Hepatocyte (in vitro differentiated cells): Measurements from ENCODE around the gene ARHGAP25. TPM values are rescaled to one million over a fixed set of nuclear protein-coding genes. Genes with fewer than 3 reads are reported as not detected.

ENCODE experiments used
- DNase-seq: peaks from one replicate; pipeline ENCODE4 v3.0.0-alpha.2; 2016; ENCODE audit warnings: low spot score
- H2AFZ ChIP-seq: fragments of 200-600 bp; sonication (generic); 2 replicates; pipeline ENCODE4 v1.6.0; 2016; ENCODE audit warnings: antibody characterized with exemption, mild to moderate bottlenecking
- H3K27ac ChIP-seq: fragments of 200-600 bp; sonication (generic); 2 replicates; pipeline ENCODE4 v1.5.1; 2016; ENCODE audit warnings: mild to moderate bottlenecking
- H3K27me3 ChIP-seq: fragments of 200-600 bp; sonication (generic); 2 replicates; pipeline ENCODE4 v1.6.1; 2016
- H3K36me3 ChIP-seq: fragments of 200-600 bp; sonication (generic); replicated peaks from 2 replicates; pipeline ENCODE4 v1.5.1; 2016; ENCODE audit warnings: low read depth; ENCODE audit not compliant: insufficient read depth
- H3K4me1 ChIP-seq: fragments of 200-600 bp; sonication (generic); 2 replicates; pipeline ENCODE4 v1.5.1; 2016; ENCODE audit warnings: mild to moderate bottlenecking, moderate library complexity; ENCODE audit not compliant: insufficient read depth
- H3K4me2 ChIP-seq: fragments of 200-600 bp; sonication (generic); 2 replicates; pipeline ENCODE4 v1.6.0; 2016
- H3K4me3 ChIP-seq: fragments of 200-600 bp; sonication (generic); 2 replicates; pipeline ENCODE4 v1.5.1; 2016; ENCODE audit warnings: mild to moderate bottlenecking
- H3K79me2 ChIP-seq: fragments of 200-600 bp; sonication (generic); 2 replicates; pipeline ENCODE4 v1.6.0; 2017; ENCODE audit warnings: mild to moderate bottlenecking
- H3K9me2 ChIP-seq: fragments of 200-600 bp; sonication (generic); replicated peaks from 2 replicates; pipeline ENCODE4 v1.6.0; 2017; ENCODE audit warnings: mild to moderate bottlenecking; ENCODE audit not compliant: insufficient read depth
- H3K9me3 ChIP-seq: fragments of 200-600 bp; sonication (generic); 2 replicates; pipeline ENCODE4 v1.5.1; 2016; ENCODE audit warnings: low read depth, mild to moderate bottlenecking
- H4K20me1 ChIP-seq: fragments of 200-600 bp; sonication (generic); 2 replicates; pipeline ENCODE4 v1.6.0; 2016; ENCODE audit warnings: mild to moderate bottlenecking; ENCODE audit not compliant: insufficient read depth, poor library complexity, severe bottlenecking
- CTCF ChIP-seq: fragments of 200-600 bp; sonication (generic); IDR thresholded peaks from 2 replicates; pipeline ENCODE4 v1.5.1; 2016; ENCODE audit warnings: antibody characterized with exemption, mild to moderate bottlenecking; ENCODE audit not compliant: poor library complexity
- EZH2 ChIP-seq: fragments of 200-600 bp; sonication (generic); IDR thresholded peaks from 2 replicates; pipeline ENCODE4 v1.6.1; 2016; ENCODE audit warnings: antibody characterized with exemption, mild to moderate bottlenecking, borderline replicate concordance
- EZH2phosphoT487 ChIP-seq: fragments of 200-600 bp; sonication (generic); IDR thresholded peaks from one replicate; pipeline ENCODE4 v1.6.1; 2018; ENCODE audit warnings: antibody characterized with exemption, mild to moderate bottlenecking, low read depth, moderate library complexity; ENCODE audit not compliant: unreplicated experiment, severe bottlenecking
- WGBS: methylation state at CpG from one replicate; pipeline ENCODE4 v1.1.6; 2016; ENCODE audit warnings: low lambda C conversion rate; ENCODE audit errors: missing lambda C conversion rate; 5-methylcytosine and 5-hydroxymethylcytosine counted together
- polyA plus RNA-seq: library from polyadenylated mRNA; unstranded; fragments of >200 nt; fragmentation: Nextera tagmentation; extraction: Ambion mirVana; gene quantifications from 2 replicates; pipeline ENCODE4 v1.2.1, GENCODE V29; 2016
- total RNA-seq: library from RNA; depleted of rRNA; stranded (reverse); fragments of >200 nt; gene quantifications from 2 replicates; pipeline ENCODE4 v1.2.3, GENCODE V29; 2014

The ARHGAP25 gene
- total and polyA plus RNA-seq, 2 experiments from 2014 or later: 0.21 to 0.47 TPM

- WGBS: 69% methylated on average over 11 of the region's 11 CpGs
- Histone ChIP-seq H2AFZ (no peak overlapping the region), H3K9me2 (no peaks in the 10 kb centered on the region), H3K27me3 (no peaks in the 10 kb centered on the region), H3K79me2 (no peaks in the 10 kb centered on the region), H3K4me2 (no peak overlapping the region), H3K27ac (no peak overlapping the region), H4K20me1 (no peaks in the 10 kb centered on the region), H3K36me3 (no peaks in the 10 kb centered on the region), H3K9me3 (no peaks in the 10 kb centered on the region), H3K4me3 (no peak overlapping the region), H3K4me1 (no peaks in the 10 kb centered on the region)
- no peak for DNase-seq
- no peak for TF ChIP-seq EZH2
- no peak for TF ChIP-seq CTCF
- no peak for TF ChIP-seq EZH2phosphoT487
These were observed 7.8 kb upstream of the ARHGAP25 start for GRCh38 chr2:68726608-68727367.

DNA sequence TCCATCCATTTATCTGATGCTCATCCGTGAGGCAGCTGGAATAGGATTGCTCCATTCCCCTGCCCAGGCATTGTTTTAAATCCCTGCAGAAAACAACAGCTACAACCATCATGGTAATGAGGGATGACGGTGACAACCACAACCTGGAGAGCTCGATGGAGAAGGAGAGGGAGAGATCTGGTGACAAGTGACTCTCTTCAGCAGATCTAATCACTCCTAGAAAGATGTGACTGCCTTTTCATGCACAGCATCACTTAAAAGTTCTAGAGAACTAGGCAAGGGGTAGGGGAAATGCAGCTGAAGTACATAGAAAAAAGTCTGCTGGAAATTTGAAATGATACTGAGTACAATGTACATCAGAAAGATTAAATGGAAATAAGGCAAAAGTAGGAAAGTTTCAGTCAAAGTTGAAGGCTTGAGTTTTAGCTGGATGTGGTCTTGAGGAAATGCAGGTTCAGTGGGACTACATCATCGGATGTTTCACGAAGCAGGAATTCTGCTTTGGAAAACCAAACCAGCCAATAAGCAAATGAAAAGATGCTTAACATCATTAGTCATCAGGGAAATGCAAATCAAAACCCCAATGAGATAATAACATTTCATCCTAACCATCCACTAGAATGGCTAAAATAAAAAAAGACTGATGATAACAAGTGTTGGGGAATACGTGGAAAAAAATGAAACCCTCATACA, 6.8 kb upstream of the ARHGAP25 start:
- Histone ChIP-seq H3K9me3 (no peaks in the 10 kb centered on the region), H4K20me1 (no peaks in the 10 kb centered on the region), H3K9me2 (no peaks in the 10 kb centered on the region), H3K4me2 (no peak overlapping the region), H2AFZ (no peak overlapping the region), H3K27me3 (no peaks in the 10 kb centered on the region), H3K36me3 (no peaks in the 10 kb centered on the region), H3K27ac (no peak overlapping the region), H3K79me2 (no peaks in the 10 kb centered on the region), H3K4me3 (no peak overlapping the region), H3K4me1 (no peaks in the 10 kb centered on the region)
- WGBS: 89% methylated on average over 6 of the region's 6 CpGs
- TF ChIP-seq CTCF (no peak), EZH2phosphoT487 (no peak), EZH2 (no peak)
- DNase-seq: no peak

GRCh38 chr2:68730828-68731227, 3.8 kb upstream of the ARHGAP25 start:
- no peak overlapping the region for H3K4me2 ChIP-seq
- no peaks in the 10 kb centered on the region for H3K36me3 ChIP-seq
- no peaks in the 10 kb centered on the region for H3K79me2 ChIP-seq
- peak; percentile 29 for DNase-seq
- H3K27me3 ChIP-seq: no peaks in the 10 kb centered on the region
- no peaks in the 10 kb centered on the region for H4K20me1 ChIP-seq
- H2AFZ ChIP-seq: no peak overlapping the region
- no peak overlapping the region for H3K4me3 ChIP-seq
- H3K4me1 ChIP-seq: no peaks in the 10 kb centered on the region
- peak overlapping the region; percentile 2 for H3K27ac ChIP-seq
- TF ChIP-seq EZH2 (no peak), EZH2phosphoT487 (no peak), CTCF (no peak)
- 55% methylated on average over 6 of the region's 6 CpGs for WGBS
- H3K9me3 ChIP-seq: no peaks in the 10 kb centered on the region
- H3K9me2 ChIP-seq: no peaks in the 10 kb centered on the region
